ENCODE data around the gene TMEM170A.
"Not testable (repeated sequence)": the region's sequence is repeated elsewhere in the genome, so short reads cannot be mapped to it uniquely, and the experiment has no call there.

Gene TMEM170A

GRCh38 chr16:75464122-75464918 is at the start of gene TMEM170A:
Gene TMEM170A, minus strand, starts transcription at chr16:75464689. Its CDS starts 89 bp downstream, at chr16:75464600.
- peak; percentile 99 for DNase-seq (ENCODE audit: low read depth)

- DNase-seq (ENCODE audit: low read depth): no peak
Measured at GRCh38 chr16:75506574-75506973, 42.1 kb upstream of the TMEM170A start.

- DNase-seq (ENCODE audit: low read depth): no peak
Measured at GRCh38 chr16:75506107-75506506, 41.6 kb upstream of the TMEM170A start.

- DNase-seq (ENCODE audit: low read depth): no peak
Measured at GRCh38 chr16:75503801-75504200, 39.3 kb upstream of the TMEM170A start.

GRCh38 chr16:75502916-75503605 is 38.6 kb upstream of the TMEM170A start:
- DNase-seq (ENCODE audit: low read depth): no peak

GRCh38 chr16:75501820-75502219 is 37.3 kb upstream of the TMEM170A start:
- DNase-seq (ENCODE audit: low read depth): not testable (repeated sequence)

- DNase-seq (ENCODE audit: low read depth): no peak
Measured at GRCh38 chr16:75501359-75501758, 36.9 kb upstream of the TMEM170A start.

GRCh38 chr16:75498605-75499322 is 34.3 kb upstream of the TMEM170A start:
- DNase-seq (ENCODE audit: low read depth): not testable (repeated sequence)

GRCh38 chr16:75497558-75497957 is 33.1 kb upstream of the TMEM170A start:
- DNase-seq (ENCODE audit: low read depth): no peak

- no peak for DNase-seq (ENCODE audit: low read depth)
Measured at GRCh38 chr16:75495076-75495674, 30.7 kb upstream of the TMEM170A start, which contains the start of gene CHST6. Gene CHST6, minus strand, starts transcription at chr16:75495441. Its CDS starts 15,613 bp downstream, at chr16:75479828.

GRCh38 chr16:75494661-75495075 is 30.2 kb upstream of the TMEM170A start:
- no peak for DNase-seq (ENCODE audit: low read depth)

GRCh38 chr16:75494184-75494583 is 29.7 kb upstream of the TMEM170A start:
- DNase-seq (ENCODE audit: low read depth): no peak

GRCh38 chr16:75491876-75492275 is 27.4 kb upstream of the TMEM170A start:
- no peak for DNase-seq (ENCODE audit: low read depth)

- DNase-seq (ENCODE audit: low read depth): no peak
Measured at GRCh38 chr16:75488322-75488721, 23.8 kb upstream of the TMEM170A start.

- DNase-seq (ENCODE audit: low read depth): no peak
Measured at GRCh38 chr16:75486676-75487313, 22.3 kb upstream of the TMEM170A start.

- no peak for DNase-seq (ENCODE audit: low read depth)
Measured at GRCh38 chr16:75486014-75486675, 21.7 kb upstream of the TMEM170A start.

- no peak for DNase-seq (ENCODE audit: low read depth)
Measured at GRCh38 chr16:75485230-75486013, 20.9 kb upstream of the TMEM170A start.

- no peak for DNase-seq (ENCODE audit: low read depth)
Measured at GRCh38 chr16:75483222-75483621, 18.7 kb upstream of the TMEM170A start.

GRCh38 chr16:75482434-75483205 is 18.1 kb upstream of the TMEM170A start:
- DNase-seq (ENCODE audit: low read depth): no peak

Measured in activated T-helper 1 cell treated with Interleukin-2 at 50 U/mL for 16 hours (primary cell).